Measurements from ENCODE around the gene FAM193B.

DNA sequence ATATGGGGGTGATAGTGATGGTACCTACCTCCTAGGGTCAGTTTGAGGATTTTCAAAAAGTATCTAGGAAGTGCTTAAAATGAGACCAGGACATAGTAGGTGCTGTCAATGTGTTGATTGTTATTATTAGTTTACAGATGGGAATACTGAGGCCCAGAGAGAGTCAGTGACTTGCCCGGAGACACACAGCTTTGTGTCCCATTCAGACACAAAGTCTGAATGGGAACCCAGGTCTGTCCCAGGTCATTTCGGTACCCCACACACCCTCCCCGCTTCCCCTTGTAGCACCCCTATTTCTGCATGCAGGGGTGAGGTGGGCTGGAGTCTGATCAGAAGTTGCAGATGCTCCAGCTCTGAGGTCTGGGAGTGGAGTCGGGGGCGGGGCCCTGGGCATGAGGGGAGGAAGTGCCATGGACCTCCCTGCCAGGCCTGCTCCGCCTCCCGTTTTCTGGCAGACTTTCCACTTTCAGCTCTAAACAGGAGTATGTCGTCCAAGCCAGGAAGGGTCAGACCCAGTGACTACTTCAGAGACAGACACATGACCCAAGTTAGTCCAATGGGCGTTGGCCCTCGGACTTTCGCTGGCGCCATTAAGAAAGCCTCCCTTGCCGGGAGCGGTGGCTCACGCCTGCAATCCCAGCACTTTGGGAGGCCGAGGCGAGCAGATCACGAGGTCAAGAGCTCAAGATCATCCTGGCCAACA is 77.7 kb downstream of the FAM193B start:
- TF ChIP-seq CTCF (conservative IDR thresholded peaks at IDR 0.05; ENCODE audit: low read depth, low read length) (no peak), EZH2phosphoT487 (IDR thresholded peaks at IDR 0.05; ENCODE audit: borderline replicate concordance, low read length) (no peak), EZH2 (IDR thresholded peaks at IDR 0.05; ENCODE audit: low read length, unreplicated experiment) (no peak)

Measured in PC-3 (cell line).